Mesenchymal stem cell (in vitro differentiated cells and primary cell): ENCODE data around the gene HNRNPUL2.

Experiments
- DNase-seq: peaks from one replicate; pipeline ENCODE4 v3.0.0-alpha.2; 2013
- H2AFZ ChIP-seq: one replicate; pipeline ENCODE4 v1.6.1; 2013; ENCODE audit warnings: low read depth, mild to moderate bottlenecking, control low read depth, inconsistent platforms, low read length, moderate library complexity
- H2AK5ac ChIP-seq: 2 replicates; pipeline ENCODE4 v1.6.1; 2013; ENCODE audit warnings: low read length, moderate library complexity, mild to moderate bottlenecking, inconsistent platforms; ENCODE audit not compliant: severe bottlenecking
- H2BK120ac ChIP-seq: one replicate; pipeline ENCODE4 v1.6.1; 2013; ENCODE audit warnings: low read depth, mild to moderate bottlenecking, inconsistent platforms, low read length, moderate library complexity
- H2BK12ac ChIP-seq, 2 experiments: one replicate each; pipeline ENCODE4 v1.6.1; 2013; ENCODE audit warnings: inconsistent platforms in 2 of 2, low read length in 2 of 2, mild to moderate bottlenecking in 2 of 2, moderate library complexity in 2 of 2, control low read depth in 1 of 2
- H2BK15ac ChIP-seq: one replicate; pipeline ENCODE4 v1.6.1; 2013; ENCODE audit warnings: mild to moderate bottlenecking, low read depth, inconsistent platforms; ENCODE audit not compliant: poor library complexity, severe bottlenecking
- H2BK5ac ChIP-seq: 2 replicates; pipeline ENCODE4 v1.6.1; 2013; ENCODE audit warnings: low read depth, mild to moderate bottlenecking, low read length, control low read depth, inconsistent platforms; ENCODE audit not compliant: poor library complexity, severe bottlenecking
- H3K14ac ChIP-seq, 2 experiments: one replicate each; pipeline ENCODE4 v1.6.1; 2013; ENCODE audit warnings: inconsistent platforms in 2 of 2, low read length in 2 of 2, control low read depth in 1 of 2, mild to moderate bottlenecking in 1 of 2, moderate library complexity in 1 of 2
- H3K18ac ChIP-seq, 2 experiments: one replicate each; pipeline ENCODE4 v1.6.1; 2013; ENCODE audit warnings: inconsistent platforms in 2 of 2, low read length in 2 of 2, control low read depth in 1 of 2, low read depth in 1 of 2, mild to moderate bottlenecking in 1 of 2
- H3K23ac ChIP-seq, 2 experiments: one replicate each; pipeline ENCODE4 v1.6.1; 2013; ENCODE audit warnings: inconsistent platforms in 2 of 2, low read length in 2 of 2, mild to moderate bottlenecking in 2 of 2, moderate library complexity in 2 of 2, control low read depth in 1 of 2
- H3K27ac ChIP-seq: 2 replicates; pipeline ENCODE4 v1.5.1; 2013; ENCODE audit warnings: mild to moderate bottlenecking, moderate library complexity, low read length, control low read depth, inconsistent platforms; ENCODE audit not compliant: poor library complexity, severe bottlenecking
- H3K27me3 ChIP-seq, 2 experiments: 2 replicates each; pipeline versions ENCODE4 v1.6.1 to v1.7.0; 2013; ENCODE audit warnings: low read length in 2 of 2, mild to moderate bottlenecking in 2 of 2, moderate library complexity in 2 of 2, control low read depth in 1 of 2, inconsistent platforms in 1 of 2; ENCODE audit not compliant: control insufficient read depth in 1 of 2, insufficient read depth in 1 of 2
- H3K36me3 ChIP-seq, 2 experiments: 2 replicates each; pipeline versions ENCODE4 v1.6.1 to v1.7.0; 2013; ENCODE audit warnings: low read length in 2 of 2, control low read depth in 1 of 2, inconsistent platforms in 1 of 2, low read depth in 1 of 2, mild to moderate bottlenecking in 1 of 2; ENCODE audit not compliant: insufficient read depth in 2 of 2, control insufficient read depth in 1 of 2
- H3K4ac ChIP-seq, 2 experiments: one replicate each; pipeline ENCODE4 v1.6.1; 2013; ENCODE audit warnings: inconsistent platforms in 2 of 2, low read length in 2 of 2, mild to moderate bottlenecking in 2 of 2, moderate library complexity in 2 of 2, control low read depth in 1 of 2, low read depth in 1 of 2
- H3K4me1 ChIP-seq: 2 replicates; pipeline ENCODE4 v1.6.1; 2013; ENCODE audit warnings: low read depth, low read length, control low read depth; ENCODE audit not compliant: control insufficient read depth, insufficient read depth
- H3K4me2 ChIP-seq: 2 replicates; pipeline ENCODE4 v1.6.1; 2013; ENCODE audit warnings: low read length, mild to moderate bottlenecking, inconsistent platforms; ENCODE audit not compliant: poor library complexity, severe bottlenecking
- H3K4me3 ChIP-seq, 2 experiments: 2 replicates each; pipeline versions ENCODE4 v1.5.1 to v1.7.0; 2013; ENCODE audit warnings: low read length in 2 of 2, mild to moderate bottlenecking in 2 of 2, control low read depth in 1 of 2, low read depth in 1 of 2; ENCODE audit not compliant: insufficient read depth in 1 of 2
- H3K79me1 ChIP-seq: replicated peaks from 2 replicates; pipeline ENCODE4 v1.6.1; 2013; ENCODE audit warnings: mild to moderate bottlenecking, control low read depth, low read length, inconsistent platforms; ENCODE audit not compliant: poor library complexity, severe bottlenecking
- H3K9ac ChIP-seq: 2 replicates; pipeline ENCODE4 v1.7.0; 2013; ENCODE audit warnings: mild to moderate bottlenecking, low read length, moderate library complexity
- H3K9me3 ChIP-seq: 2 replicates; pipeline ENCODE4 v1.7.0; 2013; ENCODE audit warnings: mild to moderate bottlenecking, low read length; ENCODE audit not compliant: control insufficient read depth
- H4K8ac ChIP-seq: one replicate; pipeline ENCODE4 v1.6.1; 2013; ENCODE audit warnings: inconsistent platforms, mild to moderate bottlenecking, low read length, moderate library complexity
- H4K91ac ChIP-seq: one replicate; pipeline ENCODE4 v1.6.1; 2013; ENCODE audit warnings: mild to moderate bottlenecking, low read length, inconsistent platforms
- WGBS: methylation state at CpG from one replicate; pipeline ENCODE4 v1.1.7; 2013; ENCODE audit warnings: mixed read lengths; 5-methylcytosine and 5-hydroxymethylcytosine counted together

HNRNPUL2 gene

GRCh38 chr11:62678770-62679696 is 48.2 kb downstream of the HNRNPUL2 start, which contains the start of gene UBXN1:
UBXN1 (minus strand) TSS chr11:62679073; CDS start chr11:62678923, 150 bp downstream.
- H3K4me2 ChIP-seq: peak within 1 kb of the TSS; percentile 72
- WGBS: 8% methylated on average over 49 of the region's 55 CpGs
- no peak within 1 kb of the TSS for H2BK120ac ChIP-seq
- H2BK5ac ChIP-seq: no peak within 1 kb of the TSS
- H3K36me3 ChIP-seq: peaks cover 13 to 33% of the 10 kb centered on the region in 2 experiments
- H3K4me1 ChIP-seq: peaks cover 9% of the 10 kb centered on the region
- H3K27ac ChIP-seq: peak within 1 kb of the TSS; percentile 50
- H3K79me1 ChIP-seq: peaks cover 9% of the 10 kb centered on the region
- H3K9ac ChIP-seq: peak within 1 kb of the TSS; percentile 98
- H2BK12ac ChIP-seq: peak within 1 kb of the TSS in 1 of 2 experiments; percentile 43
- DNase-seq: peak; percentile 92
- H3K4ac ChIP-seq: peak within 1 kb of the TSS; percentile 76 to 90
- peak within 1 kb of the TSS; percentile 80 for H2AFZ ChIP-seq
- no peaks in the 10 kb centered on the region for H3K9me3 ChIP-seq
- H4K8ac ChIP-seq: peak within 1 kb of the TSS; percentile 91
- H3K23ac ChIP-seq: no peak within 1 kb of the TSS
- H2BK15ac ChIP-seq: peak within 1 kb of the TSS; percentile 55
- H4K91ac ChIP-seq: peak within 1 kb of the TSS; percentile 79
- no peaks in the 10 kb centered on the region for H3K27me3 ChIP-seq
- peak within 1 kb of the TSS in 1 of 2 experiments; percentile 83 for H3K14ac ChIP-seq
- H3K18ac ChIP-seq: peak within 1 kb of the TSS; percentile 61 to 79
- H2AK5ac ChIP-seq: no peak within 1 kb of the TSS
- peak within 1 kb of the TSS; percentile 98 for H3K4me3 ChIP-seq

DNA sequence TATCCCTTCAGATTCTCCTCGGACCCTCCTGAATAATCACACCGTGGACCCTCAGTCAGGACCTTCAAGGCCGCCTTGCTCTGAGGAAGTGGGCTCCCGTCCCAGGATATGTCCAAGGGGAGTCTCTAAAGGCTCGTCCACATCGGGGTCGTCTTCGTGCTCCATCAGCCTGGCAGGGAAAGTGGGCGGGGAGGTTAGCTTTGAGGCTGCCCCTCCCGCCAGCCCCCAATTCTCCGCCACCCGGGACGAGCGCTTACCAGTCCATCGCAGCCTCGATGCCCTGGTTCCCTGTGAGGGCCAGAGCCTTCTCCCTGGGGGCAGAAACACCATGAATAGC is 48.9 kb downstream of the HNRNPUL2 start:
- H2BK5ac ChIP-seq: no peak overlapping the region
- H3K36me3 ChIP-seq: peaks cover 16 to 37% of the 10 kb centered on the region in 2 experiments
- no peak for DNase-seq
- peak overlapping the region; percentile 98 for H3K9ac ChIP-seq
- peaks cover 9% of the 10 kb centered on the region for H3K79me1 ChIP-seq
- peak overlapping the region; percentile 98 for H3K4me3 ChIP-seq
- H3K18ac ChIP-seq: peak overlapping the region; percentile 61 to 72
- WGBS: 4% methylated on average over 10 of the region's 16 CpGs
- H3K14ac ChIP-seq: peak overlapping the region in 1 of 2 experiments; percentile 83
- no peak overlapping the region for H3K23ac ChIP-seq
- H4K8ac ChIP-seq: peak overlapping the region; percentile 91
- H2BK12ac ChIP-seq: peak overlapping the region in 1 of 2 experiments; percentile 43
- H2AFZ ChIP-seq: peak overlapping the region; percentile 80
- no peak overlapping the region for H2BK120ac ChIP-seq
- H3K4ac ChIP-seq: peak overlapping the region; percentile 76 to 90
- peak overlapping the region; percentile 79 for H4K91ac ChIP-seq
- no peaks in the 10 kb centered on the region for H3K27me3 ChIP-seq
- peak overlapping the region; percentile 44 for H2BK15ac ChIP-seq
- no peaks in the 10 kb centered on the region for H3K9me3 ChIP-seq
- H3K4me1 ChIP-seq: peaks cover 9% of the 10 kb centered on the region
- no peak overlapping the region for H3K27ac ChIP-seq
- peak overlapping the region; percentile 69 for H3K4me2 ChIP-seq
- H2AK5ac ChIP-seq: no peak overlapping the region

- DNase-seq: no peak
- no peak overlapping the region for H4K91ac ChIP-seq
- H3K79me1 ChIP-seq: peaks cover 9% of the 10 kb centered on the region
- peak overlapping the region; percentile 98 for H3K9ac ChIP-seq
- no peak overlapping the region for H3K4ac ChIP-seq
- no peak overlapping the region for H4K8ac ChIP-seq
- no peak overlapping the region for H2BK5ac ChIP-seq
- 91% methylated on average over 15 of the region's 15 CpGs for WGBS
- no peak overlapping the region for H3K14ac ChIP-seq
- H3K9me3 ChIP-seq: no peaks in the 10 kb centered on the region
- no peak overlapping the region for H3K18ac ChIP-seq
- no peak overlapping the region for H2BK12ac ChIP-seq
- H3K27ac ChIP-seq: no peak overlapping the region
- H3K36me3 ChIP-seq: peaks cover 16 to 37% of the 10 kb centered on the region in 2 experiments
- peak overlapping the region; percentile 69 for H3K4me2 ChIP-seq
- H3K4me3 ChIP-seq: peak overlapping the region in 1 of 2 experiments; percentile 98
- no peaks in the 10 kb centered on the region for H3K27me3 ChIP-seq
- H2AK5ac ChIP-seq: no peak overlapping the region
- no peak overlapping the region for H2AFZ ChIP-seq
- H3K23ac ChIP-seq: no peak overlapping the region
- H2BK15ac ChIP-seq: no peak overlapping the region
- H3K4me1 ChIP-seq: peaks cover 11% of the 10 kb centered on the region
- no peak overlapping the region for H2BK120ac ChIP-seq
Observed at GRCh38 chr11:62677714-62678113, 49.5 kb downstream of the HNRNPUL2 start.

GRCh38 chr11:62677156-62677555 is 50.1 kb downstream of the HNRNPUL2 start:
- Histone ChIP-seq H3K18ac (no peak overlapping the region), H3K79me1 (peaks cover 8% of the 10 kb centered on the region), H2AK5ac (no peak overlapping the region), H3K4me2 (no peak overlapping the region), H4K8ac (no peak overlapping the region), H3K9me3 (no peaks in the 10 kb centered on the region), H2AFZ (no peak overlapping the region), H3K9ac (peak overlapping the region; percentile 98), H3K27ac (no peak overlapping the region), H3K4me1 (peaks cover 15% of the 10 kb centered on the region), H3K4ac (no peak overlapping the region), H3K14ac (no peak overlapping the region), H2BK12ac (no peak overlapping the region), H2BK5ac (no peak overlapping the region), H3K4me3 (peak overlapping the region in 1 of 2 experiments; percentile 98), H3K36me3 (peaks cover 16 to 37% of the 10 kb centered on the region in 2 experiments), H2BK120ac (no peak overlapping the region), H4K91ac (no peak overlapping the region), H3K27me3 (no peaks in the 10 kb centered on the region), H2BK15ac (no peak overlapping the region), H3K23ac (no peak overlapping the region)
- DNase-seq: no peak
- 89% methylated on average over 6 of the region's 6 CpGs for WGBS
